H1 (cell line): ENCODE data around the gene DPYD. TPM values are rescaled to one million over a fixed set of nuclear protein-coding genes. Genes with fewer than 3 reads are reported as not detected.

Source experiments
- BACH1 ChIP-seq: IDR thresholded peaks from 2 replicates; pipeline ENCODE4 v1.6.1; 2012; ENCODE audit warnings: low read length, improper control_type of control experiment
- BRCA1 ChIP-seq: IDR thresholded peaks from 2 replicates; pipeline ENCODE4 v1.6.1; 2012; ENCODE audit warnings: low read depth, low read length, improper control_type of control experiment
- GTF2F1 ChIP-seq: IDR thresholded peaks from 2 replicates; pipeline ENCODE4 v1.6.1; 2012; ENCODE audit warnings: low read depth, low read length, improper control_type of control experiment, borderline replicate concordance
- HDAC2 ChIP-seq, 2 experiments: fragments of 300-600 bp in 1 of 2; sonication (generic) in 1 of 2; IDR thresholded peaks; 2 replicates each; pipeline ENCODE4 v1.6.1; 2011 to 2012; ENCODE audit warnings: low read depth in 2 of 2, low read length in 2 of 2, mild to moderate bottlenecking in 2 of 2, moderate library complexity in 2 of 2, borderline replicate concordance in 1 of 2, inconsistent platforms in 1 of 2
- KDM4A ChIP-seq: IDR thresholded peaks from one replicate; pipeline ENCODE4 v1.7.1; 2012; ENCODE audit warnings: low read depth, mild to moderate bottlenecking, moderate library complexity, low read length, inconsistent platforms; ENCODE audit not compliant: severe bottlenecking
- POLR2A ChIP-seq, 2 experiments: IDR thresholded peaks; 1 replicate in 1 of 2; 2 replicates in 1 of 2; pipeline ENCODE4 v1.6.1; 2011; ENCODE audit warnings: low read depth in 2 of 2, low read length in 2 of 2, mild to moderate bottlenecking in 2 of 2; ENCODE audit errors: control extremely low read depth in 1 of 2
- RNF2 ChIP-seq: fragments of 200-900, 300-1000 bp; sonication (generic); IDR thresholded peaks from 2 replicates; pipeline ENCODE4 v1.7.1; 2016; ENCODE audit warnings: borderline replicate concordance, low read depth, mild to moderate bottlenecking, antibody characterized with exemption, low read length; ENCODE audit not compliant: poor library complexity, severe bottlenecking; ENCODE audit errors: missing control alignments
- SUZ12 ChIP-seq: fragments of 200-600 bp; sonication (generic); IDR thresholded peaks from 2 replicates; pipeline ENCODE4 v1.6.1; 2012; ENCODE audit warnings: mild to moderate bottlenecking, inconsistent platforms, low read length, moderate library complexity, mixed read lengths
- YY1 ChIP-seq: IDR thresholded peaks from 2 replicates; pipeline ENCODE4 v1.6.1; 2011; ENCODE audit warnings: low read depth, mild to moderate bottlenecking, low read length
- polyA plus RNA-seq, 7 experiments: library from polyadenylated mRNA; depleted of rRNA in 3 of 7; stranded (reverse) in 5 of 7; unstranded in 2 of 7; fragments of >200 nt in 5 of 7; fragments of 200-250 nt in 2 of 7; gene quantifications; 1 replicate in 5 of 7; 2 replicates in 1 of 7; 4 replicates in 1 of 7; pipeline versions ENCODE4 v1.2.1 to v1.2.3, GENCODE V29; 2011 to 2013; ENCODE audit warnings: missing spikeins in 2 of 7, mixed read lengths in 2 of 7
- total RNA-seq: library from RNA; stranded (reverse); fragmentation: NEBNext Ultra II Directional; extraction: Animal tissue kit (Norgen Biotek cat#: 25700); gene quantifications from 2 replicates; pipeline ENCODE4 v1.2.1, GENCODE V29; 2021
- TF ChIP-seq, protein P1 (sequence below): fragments of 300-600 bp; sonication (generic); IDR thresholded peaks from 2 replicates; pipeline ENCODE4 v1.7.1; 2012; ENCODE audit warnings: low read length, moderate library complexity, mild to moderate bottlenecking, inconsistent platforms; ENCODE audit not compliant: insufficient replicate concordance

DPYD gene
- total and polyA plus RNA-seq, 2 of the 8 experiments (the other 6 are each of a cell fraction or from before 2014, with no cell fraction given): 0.29 to 0.73 TPM

DNA sequence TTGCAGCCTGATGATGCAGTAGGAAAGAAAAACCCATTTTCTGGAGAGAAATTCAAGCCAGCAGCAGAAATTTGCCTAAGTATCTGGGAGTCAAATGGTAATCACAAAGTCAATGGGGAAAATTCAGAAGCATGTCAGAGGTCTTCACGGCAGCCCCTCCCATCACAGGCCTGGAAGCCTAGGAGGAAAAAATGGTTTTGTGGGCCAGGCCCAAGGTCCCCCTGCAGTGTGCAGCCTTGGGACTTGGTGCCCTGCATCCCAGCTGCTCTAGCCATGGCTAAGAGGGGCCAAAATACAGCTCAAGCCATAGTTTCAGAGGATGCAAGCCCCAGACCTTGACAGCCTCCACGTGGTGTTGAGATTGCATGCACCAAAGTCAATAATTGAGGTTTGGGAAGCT lies 864.4 kb downstream of the DPYD start (continued):
- TF ChIP-seq, protein P1, sequence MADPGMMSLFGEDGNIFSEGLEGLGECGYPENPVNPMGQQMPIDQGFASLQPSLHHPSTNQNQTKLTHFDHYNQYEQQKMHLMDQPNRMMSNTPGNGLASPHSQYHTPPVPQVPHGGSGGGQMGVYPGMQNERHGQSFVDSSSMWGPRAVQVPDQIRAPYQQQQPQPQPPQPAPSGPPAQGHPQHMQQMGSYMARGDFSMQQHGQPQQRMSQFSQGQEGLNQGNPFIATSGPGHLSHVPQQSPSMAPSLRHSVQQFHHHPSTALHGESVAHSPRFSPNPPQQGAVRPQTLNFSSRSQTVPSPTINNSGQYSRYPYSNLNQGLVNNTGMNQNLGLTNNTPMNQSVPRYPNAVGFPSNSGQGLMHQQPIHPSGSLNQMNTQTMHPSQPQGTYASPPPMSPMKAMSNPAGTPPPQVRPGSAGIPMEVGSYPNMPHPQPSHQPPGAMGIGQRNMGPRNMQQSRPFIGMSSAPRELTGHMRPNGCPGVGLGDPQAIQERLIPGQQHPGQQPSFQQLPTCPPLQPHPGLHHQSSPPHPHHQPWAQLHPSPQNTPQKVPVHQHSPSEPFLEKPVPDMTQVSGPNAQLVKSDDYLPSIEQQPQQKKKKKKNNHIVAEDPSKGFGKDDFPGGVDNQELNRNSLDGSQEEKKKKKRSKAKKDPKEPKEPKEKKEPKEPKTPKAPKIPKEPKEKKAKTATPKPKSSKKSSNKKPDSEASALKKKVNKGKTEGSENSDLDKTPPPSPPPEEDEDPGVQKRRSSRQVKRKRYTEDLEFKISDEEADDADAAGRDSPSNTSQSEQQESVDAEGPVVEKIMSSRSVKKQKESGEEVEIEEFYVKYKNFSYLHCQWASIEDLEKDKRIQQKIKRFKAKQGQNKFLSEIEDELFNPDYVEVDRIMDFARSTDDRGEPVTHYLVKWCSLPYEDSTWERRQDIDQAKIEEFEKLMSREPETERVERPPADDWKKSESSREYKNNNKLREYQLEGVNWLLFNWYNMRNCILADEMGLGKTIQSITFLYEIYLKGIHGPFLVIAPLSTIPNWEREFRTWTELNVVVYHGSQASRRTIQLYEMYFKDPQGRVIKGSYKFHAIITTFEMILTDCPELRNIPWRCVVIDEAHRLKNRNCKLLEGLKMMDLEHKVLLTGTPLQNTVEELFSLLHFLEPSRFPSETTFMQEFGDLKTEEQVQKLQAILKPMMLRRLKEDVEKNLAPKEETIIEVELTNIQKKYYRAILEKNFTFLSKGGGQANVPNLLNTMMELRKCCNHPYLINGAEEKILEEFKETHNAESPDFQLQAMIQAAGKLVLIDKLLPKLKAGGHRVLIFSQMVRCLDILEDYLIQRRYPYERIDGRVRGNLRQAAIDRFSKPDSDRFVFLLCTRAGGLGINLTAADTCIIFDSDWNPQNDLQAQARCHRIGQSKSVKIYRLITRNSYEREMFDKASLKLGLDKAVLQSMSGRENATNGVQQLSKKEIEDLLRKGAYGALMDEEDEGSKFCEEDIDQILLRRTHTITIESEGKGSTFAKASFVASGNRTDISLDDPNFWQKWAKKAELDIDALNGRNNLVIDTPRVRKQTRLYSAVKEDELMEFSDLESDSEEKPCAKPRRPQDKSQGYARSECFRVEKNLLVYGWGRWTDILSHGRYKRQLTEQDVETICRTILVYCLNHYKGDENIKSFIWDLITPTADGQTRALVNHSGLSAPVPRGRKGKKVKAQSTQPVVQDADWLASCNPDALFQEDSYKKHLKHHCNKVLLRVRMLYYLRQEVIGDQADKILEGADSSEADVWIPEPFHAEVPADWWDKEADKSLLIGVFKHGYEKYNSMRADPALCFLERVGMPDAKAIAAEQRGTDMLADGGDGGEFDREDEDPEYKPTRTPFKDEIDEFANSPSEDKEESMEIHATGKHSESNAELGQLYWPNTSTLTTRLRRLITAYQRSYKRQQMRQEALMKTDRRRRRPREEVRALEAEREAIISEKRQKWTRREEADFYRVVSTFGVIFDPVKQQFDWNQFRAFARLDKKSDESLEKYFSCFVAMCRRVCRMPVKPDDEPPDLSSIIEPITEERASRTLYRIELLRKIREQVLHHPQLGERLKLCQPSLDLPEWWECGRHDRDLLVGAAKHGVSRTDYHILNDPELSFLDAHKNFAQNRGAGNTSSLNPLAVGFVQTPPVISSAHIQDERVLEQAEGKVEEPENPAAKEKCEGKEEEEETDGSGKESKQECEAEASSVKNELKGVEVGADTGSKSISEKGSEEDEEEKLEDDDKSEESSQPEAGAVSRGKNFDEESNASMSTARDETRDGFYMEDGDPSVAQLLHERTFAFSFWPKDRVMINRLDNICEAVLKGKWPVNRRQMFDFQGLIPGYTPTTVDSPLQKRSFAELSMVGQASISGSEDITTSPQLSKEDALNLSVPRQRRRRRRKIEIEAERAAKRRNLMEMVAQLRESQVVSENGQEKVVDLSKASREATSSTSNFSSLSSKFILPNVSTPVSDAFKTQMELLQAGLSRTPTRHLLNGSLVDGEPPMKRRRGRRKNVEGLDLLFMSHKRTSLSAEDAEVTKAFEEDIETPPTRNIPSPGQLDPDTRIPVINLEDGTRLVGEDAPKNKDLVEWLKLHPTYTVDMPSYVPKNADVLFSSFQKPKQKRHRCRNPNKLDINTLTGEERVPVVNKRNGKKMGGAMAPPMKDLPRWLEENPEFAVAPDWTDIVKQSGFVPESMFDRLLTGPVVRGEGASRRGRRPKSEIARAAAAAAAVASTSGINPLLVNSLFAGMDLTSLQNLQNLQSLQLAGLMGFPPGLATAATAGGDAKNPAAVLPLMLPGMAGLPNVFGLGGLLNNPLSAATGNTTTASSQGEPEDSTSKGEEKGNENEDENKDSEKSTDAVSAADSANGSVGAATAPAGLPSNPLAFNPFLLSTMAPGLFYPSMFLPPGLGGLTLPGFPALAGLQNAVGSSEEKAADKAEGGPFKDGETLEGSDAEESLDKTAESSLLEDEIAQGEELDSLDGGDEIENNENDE: no peak
- TF ChIP-seq BRCA1 (no peak), YY1 (no peak), POLR2A (IDR thresholded peaks at IDR 0.05; ENCODE audit: control extremely low read depth in 1 of 2, low read depth in 2 of 2, low read length in 2 of 2) (no peak), SUZ12 (no peak), KDM4A (no peak), HDAC2 (IDR thresholded peaks at IDR 0.05; ENCODE audit: borderline replicate concordance in 1 of 2, low read depth in 2 of 2, low read length in 2 of 2) (no peak), RNF2 (no peak), GTF2F1 (no peak), BACH1 (no peak)
